ENCODE measurements around the gene UNC93A.
"Not testable (repeated sequence)": the region's sequence is repeated elsewhere in the genome, so short reads cannot be mapped to it uniquely, and the experiment has no call there.

Gene UNC93A

DNA sequence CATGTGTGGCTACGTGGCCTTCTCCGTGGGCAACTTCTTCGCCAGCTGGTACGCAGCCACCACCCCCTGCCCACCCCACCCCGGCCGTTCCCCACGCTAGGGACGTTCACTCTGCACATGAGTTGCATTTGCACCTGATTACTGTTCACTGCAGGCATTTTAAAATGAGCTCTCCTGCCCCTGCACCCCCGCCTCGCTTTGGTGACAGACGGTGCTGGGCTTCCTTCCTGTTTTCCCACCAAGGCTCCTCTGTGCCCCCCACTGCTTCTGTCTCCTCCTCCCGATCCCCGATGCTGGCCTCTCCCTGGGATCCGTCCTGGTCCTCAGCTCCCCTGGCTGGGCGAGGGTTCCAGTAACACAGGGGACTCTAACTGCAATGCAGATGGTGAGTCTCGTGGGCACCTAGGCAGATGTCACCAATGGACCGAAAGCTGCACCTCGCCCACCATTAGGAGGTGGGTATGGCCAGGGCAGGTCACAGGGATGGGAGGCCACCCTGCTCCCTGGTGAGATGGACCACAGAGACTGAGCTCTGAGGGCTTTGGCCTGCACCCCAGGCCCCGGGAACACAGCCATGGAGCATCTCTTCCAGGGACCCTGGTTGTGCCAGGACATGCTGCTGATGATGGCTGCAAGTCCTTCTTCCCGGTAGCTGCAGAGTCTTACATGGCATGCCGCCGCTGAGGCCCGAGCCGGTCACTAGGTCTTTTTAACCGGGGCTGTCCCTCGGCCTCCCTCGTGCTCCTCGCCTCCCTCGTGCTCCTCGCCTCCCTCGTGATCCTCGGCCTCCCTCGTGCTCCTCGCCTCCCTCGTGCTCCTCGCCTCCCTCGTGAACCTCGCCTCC lies 3.8 kb downstream of the UNC93A start:
- no peak for DNase-seq

- DNase-seq, result no peak
Observed at GRCh38 chr6:167295495-167296292, 4.6 kb downstream of the UNC93A start.

DNA sequence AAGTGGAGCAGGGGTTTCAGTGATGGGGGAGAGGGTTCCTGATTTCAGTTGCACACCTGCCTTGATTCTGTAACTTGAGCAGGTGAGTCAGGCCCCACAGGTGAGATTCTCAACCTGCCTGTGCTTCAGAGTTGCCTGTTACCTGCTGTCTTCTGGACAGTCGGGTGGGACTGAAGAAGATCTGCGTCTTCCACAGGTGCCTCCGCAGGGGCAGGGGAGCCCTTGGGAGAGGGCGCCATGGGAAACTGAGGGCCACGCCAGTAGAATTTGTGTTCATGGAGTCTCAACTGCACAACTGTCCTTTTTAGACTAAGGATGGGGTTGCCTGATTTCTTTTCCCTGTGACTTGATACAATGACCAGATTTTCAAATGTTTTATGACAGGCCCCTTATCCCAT lies 5.2 kb downstream of the UNC93A start:
- no peak for DNase-seq

DNA sequence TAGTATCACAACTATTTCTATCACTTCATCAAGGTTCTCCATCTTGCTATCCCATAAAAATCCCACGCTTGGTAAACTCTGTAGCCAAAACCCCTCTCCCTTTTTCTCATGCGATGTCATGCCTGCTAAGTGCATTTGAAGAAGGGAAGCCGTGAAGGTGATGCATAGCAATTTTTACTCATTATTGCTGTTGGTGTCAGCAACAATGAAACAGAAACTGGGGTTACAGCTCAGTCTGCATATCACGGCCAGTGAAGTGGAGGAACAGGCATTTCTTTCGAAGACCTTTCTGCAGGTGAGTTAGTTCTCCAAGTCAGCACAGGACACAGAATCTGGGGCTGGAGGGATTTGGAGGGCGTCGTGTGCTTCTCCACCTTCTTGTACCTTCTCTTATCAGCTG lies 5.8 kb downstream of the UNC93A start:
- no peak for DNase-seq

DNA sequence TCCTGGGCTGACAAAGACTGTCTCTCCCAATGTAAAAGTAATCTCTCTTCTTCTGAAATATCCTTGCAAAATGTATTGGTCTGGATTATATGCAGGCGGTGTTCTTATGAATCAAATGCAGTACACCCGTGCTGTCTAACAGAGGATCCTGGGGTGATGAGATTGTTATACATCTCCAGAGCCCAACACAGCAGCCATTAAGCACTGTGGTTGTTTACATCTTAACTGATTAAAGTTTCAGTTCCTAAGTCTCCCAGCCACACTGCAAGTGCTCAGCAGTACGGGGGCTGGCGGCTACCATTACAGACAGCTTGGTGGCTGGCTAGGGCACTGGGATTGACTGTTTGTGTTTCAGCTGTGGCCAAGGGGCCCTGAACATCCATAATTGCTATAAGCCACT lies 7.0 kb downstream of the UNC93A start:
- DNase-seq, result no peak

DNA sequence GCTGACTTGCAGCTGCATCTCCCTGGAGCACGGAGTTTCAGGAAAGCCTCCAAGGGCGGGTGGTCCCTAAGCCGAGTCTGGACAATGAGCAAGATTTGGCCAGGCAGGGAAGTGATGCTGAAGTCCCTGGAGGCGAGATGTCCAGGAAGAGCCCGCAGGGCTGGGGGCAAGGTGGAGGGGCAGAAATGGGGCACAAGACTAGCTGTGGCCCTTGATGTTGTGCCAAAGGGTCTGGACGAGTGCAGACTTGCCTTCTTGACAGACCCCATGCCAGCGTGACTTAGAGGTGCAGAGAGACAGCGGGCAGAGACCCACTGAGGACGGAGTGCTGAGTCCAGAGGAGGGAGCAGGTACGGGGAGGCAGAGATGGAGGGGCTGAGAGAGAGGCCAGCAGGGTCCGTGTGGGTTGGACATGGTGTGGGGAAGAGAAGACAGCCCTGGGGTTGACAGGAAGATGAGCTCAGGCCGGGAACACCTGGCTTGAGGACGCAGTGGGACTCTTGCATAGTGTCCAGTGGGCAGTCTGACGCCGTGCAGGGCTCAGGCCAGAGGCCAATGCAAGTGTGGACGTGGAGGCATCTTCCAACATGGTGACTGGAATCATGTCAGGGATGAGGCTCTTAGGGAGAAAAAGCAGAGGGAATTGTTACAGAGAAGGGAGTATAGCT lies 8.7 kb downstream of the UNC93A start:
- DNase-seq, result no peak

- no peak for DNase-seq
Observed at GRCh38 chr6:167300902-167301777, 10.0 kb downstream of the UNC93A start.

DNA sequence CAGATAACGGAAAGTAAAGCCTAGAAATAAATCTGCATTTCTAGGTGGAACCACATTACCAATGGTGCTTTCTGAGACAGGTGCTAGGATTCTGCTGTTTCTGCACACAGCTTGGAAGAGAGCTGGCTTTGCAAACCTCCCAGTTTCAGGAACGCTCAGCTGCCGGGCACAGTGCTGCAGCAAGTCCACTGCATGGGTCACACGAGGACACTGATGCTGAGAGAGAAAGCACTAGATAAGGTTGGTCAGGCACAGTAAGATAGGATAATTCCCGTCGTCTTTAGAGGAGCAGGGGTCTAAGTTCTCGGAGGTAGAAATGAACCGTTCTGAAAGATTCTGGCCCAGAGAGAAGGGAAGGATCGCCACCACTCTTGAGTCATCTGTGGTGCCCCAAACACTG lies 11.0 kb downstream of the UNC93A start:
- DNase-seq, result no peak

GRCh38 chr6:167302796-167303195 lies 11.7 kb downstream of the UNC93A start:
- DNase-seq, result no peak

DNA sequence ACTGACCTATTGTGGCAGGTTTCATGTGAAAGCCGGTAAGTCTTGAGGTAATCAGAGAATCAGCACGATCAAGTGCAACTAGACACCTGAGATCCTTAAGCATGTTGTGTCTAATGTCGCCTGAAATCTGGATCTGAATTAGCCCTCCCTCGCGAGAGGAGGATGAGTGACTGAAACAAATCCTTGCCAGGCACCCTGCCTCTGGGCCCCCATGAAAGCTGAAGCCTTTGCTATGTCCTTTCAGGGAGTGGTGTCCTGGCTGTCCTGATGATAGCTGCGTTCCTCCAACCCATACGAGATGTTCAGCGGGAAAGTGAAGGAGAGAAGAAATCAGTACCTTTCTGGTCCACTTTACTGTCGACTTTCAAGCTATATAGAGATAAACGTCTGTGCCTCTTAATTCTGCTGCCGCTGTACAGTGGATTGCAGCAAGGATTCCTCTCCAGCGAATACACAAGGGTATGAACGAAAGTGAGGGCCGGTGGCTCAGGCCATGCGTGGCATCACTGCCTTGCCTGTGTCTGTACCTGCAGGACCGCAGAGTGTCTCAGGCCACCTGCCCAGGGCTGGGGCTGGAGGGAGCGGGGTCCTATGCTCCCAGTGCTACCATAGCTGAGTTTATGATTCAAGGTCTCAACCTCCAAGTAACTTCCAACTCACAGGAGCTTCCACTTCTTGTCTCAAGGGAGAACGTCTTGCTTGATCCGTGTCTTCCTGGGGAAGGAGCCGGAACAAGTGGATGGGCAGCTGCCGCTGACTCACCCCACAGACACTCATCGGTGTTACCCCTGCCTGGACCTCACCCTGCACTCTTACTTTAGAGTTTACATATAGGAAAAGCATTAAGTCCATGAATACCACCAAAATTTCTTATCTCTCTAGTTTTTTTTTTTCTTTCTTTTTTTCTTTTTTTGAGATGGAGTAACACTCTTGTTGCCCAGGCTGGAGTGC lies 12.8 kb downstream of the UNC93A start:
- DNase-seq, result no peak

DNA sequence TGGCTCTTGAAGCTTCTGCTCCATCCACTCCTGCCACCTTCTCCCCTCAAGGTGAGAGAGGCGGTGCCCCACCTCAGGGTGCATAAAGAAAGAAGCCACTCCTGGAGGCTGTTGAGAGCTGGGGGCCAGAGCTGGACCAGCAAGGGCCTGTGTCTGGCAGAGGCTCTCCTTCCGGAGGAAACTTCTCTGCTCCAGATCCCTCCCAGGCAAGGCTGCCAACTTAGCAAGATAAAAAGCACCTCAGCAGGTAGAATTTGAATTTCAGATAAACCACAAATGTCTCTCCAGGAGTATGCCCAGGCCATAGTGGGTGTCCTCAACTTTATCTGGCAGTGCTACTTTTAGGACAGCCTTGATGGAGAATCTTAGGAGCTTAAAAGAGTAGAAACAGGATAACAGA lies 13.8 kb downstream of the UNC93A start:
- DNase-seq, result no peak

DNA sequence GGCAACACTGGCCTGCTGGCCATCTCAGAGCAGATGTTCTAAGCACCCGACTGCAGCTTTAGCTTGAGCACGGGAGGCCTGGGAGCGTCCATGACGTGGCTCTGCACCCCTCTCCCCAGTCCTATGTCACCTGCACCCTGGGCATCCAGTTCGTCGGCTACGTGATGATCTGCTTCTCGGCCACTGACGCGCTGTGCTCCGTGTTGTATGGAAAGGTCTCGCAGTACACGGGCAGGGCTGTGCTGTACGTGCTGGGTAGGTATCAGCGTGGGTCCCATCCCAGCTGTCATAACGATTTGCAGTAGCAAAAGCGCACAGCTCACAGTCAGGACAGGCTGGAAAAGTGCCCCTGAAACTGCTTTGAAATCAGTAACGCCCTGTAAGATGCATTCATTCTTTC lies 14.7 kb downstream of the UNC93A start:
- no peak for DNase-seq

DNA sequence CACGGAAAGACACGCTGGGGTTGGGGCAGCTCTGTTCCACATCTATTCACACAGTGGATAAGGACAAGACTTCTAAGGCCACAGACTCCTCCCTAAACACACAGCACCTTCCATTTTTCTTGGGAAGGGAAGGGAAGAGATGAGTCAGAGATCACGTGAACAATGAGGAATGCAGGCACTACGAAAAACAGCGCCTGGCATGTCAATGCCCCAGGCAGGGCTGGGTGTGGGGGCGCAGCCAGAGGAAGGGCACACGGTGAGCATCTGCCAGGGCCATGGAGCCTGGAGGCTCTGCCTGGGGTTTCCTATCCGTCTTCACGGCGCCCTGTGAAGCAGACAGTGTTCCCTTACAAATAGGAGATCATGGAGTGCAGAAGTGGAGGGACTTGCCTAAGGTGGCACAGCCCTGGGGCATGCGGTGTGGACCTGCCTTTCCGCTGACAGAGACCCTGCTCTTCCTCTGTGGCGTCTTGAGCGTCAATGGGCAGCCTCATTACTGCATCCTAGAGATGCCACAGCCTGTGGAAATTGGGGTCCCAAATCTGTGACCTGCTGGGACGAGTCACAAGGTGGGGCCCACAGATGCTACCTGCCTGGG lies 15.4 kb downstream of the UNC93A start:
- DNase-seq, result no peak

- DNase-seq, result no peak
Observed at GRCh38 chr6:167307342-167307955, 16.3 kb downstream of the UNC93A start.

DNA sequence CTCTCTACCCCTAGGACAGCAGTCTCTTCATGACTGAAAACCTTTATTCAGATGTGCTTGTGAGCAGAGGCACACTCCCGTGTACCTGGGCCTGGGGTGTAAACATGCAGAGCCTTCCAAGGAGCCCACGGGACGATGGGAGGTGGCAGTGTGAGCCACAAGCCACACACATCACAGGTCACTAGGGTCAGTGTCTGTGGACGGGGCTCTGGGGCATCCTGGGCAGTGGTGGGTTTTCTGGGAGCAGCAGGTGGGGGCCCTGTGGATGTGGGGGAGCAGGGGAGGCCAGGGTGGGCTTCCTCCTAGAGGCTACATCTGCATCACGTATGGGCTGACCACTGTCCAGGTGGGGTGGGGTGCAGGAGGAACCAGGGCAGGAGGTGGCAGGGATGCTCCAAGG lies 17.1 kb downstream of the UNC93A start:
- DNase-seq, result no peak

- DNase-seq, result not testable (repeated sequence)
Observed at GRCh38 chr6:167309355-167310192, 18.5 kb downstream of the UNC93A start.

- no peak for DNase-seq
Observed at GRCh38 chr6:167311286-167311685, 20.2 kb downstream of the UNC93A start.

GRCh38 chr6:167311691-167312090 lies 20.6 kb downstream of the UNC93A start:
- not testable (repeated sequence) for DNase-seq

DNA sequence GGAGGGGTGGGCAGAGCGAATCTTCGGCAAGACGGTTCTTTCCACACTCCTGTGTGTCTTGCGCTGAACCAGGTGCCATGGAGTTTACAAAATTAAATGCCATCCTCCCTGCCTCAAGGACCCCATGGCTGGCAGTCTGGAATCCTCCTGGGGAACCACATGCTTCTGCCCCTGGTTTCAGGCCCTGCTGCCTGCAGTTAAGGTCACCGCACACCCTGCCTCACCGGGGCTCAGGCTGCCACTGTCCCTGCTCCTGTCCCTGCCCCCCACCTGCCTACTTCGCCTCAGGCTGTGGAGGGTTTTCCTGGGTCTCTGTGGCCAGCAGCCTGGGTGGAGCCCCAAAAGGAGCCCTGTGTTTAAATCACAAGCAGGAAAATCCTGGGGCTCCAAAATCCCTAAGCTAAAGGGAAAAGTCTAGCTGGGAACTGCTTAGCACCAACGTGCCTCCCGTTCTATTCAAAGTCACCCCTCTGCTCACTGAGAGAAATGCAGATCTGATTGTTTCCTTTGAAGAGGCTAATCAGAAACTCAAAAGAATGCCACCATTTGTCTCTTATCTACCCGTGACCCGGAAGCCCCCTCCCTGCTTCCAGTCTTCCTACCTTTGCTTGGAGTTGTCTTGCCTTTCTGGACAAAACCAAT lies 23.2 kb downstream of the UNC93A start:
- no peak for DNase-seq
